22Rv1 (cell line): ENCODE results near the gene PRR15L.

Experiments
- H3K27ac ChIP-seq: fragments of 450-650 bp; 2 replicates; pipeline ENCODE4 v1.5.1; 2017
- ZFX ChIP-seq: fragments of 450-650 bp; IDR thresholded peaks from 2 replicates; pipeline ENCODE4 v1.6.1; 2017; ENCODE audit warnings: antibody characterized with exemption, borderline replicate concordance
- TF ChIP-seq, protein P1 (sequence below): fragments of 450-650 bp; IDR thresholded peaks from 2 replicates; pipeline ENCODE4 v1.5.1; 2017; ENCODE audit warnings: mild to moderate bottlenecking

The PRR15L gene

GRCh38 chr17:47955497-47956461, 1.9 kb downstream of the PRR15L start:
- peak overlapping the region; percentile 98 for H3K27ac ChIP-seq

GRCh38 chr17:47953909-47954308, 3.8 kb downstream of the PRR15L start:
- H3K27ac ChIP-seq = peak overlapping the region; percentile 98
- TF ChIP-seq, protein P1, sequence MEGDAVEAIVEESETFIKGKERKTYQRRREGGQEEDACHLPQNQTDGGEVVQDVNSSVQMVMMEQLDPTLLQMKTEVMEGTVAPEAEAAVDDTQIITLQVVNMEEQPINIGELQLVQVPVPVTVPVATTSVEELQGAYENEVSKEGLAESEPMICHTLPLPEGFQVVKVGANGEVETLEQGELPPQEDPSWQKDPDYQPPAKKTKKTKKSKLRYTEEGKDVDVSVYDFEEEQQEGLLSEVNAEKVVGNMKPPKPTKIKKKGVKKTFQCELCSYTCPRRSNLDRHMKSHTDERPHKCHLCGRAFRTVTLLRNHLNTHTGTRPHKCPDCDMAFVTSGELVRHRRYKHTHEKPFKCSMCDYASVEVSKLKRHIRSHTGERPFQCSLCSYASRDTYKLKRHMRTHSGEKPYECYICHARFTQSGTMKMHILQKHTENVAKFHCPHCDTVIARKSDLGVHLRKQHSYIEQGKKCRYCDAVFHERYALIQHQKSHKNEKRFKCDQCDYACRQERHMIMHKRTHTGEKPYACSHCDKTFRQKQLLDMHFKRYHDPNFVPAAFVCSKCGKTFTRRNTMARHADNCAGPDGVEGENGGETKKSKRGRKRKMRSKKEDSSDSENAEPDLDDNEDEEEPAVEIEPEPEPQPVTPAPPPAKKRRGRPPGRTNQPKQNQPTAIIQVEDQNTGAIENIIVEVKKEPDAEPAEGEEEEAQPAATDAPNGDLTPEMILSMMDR = no peak
- TF ChIP-seq ZFX = no peak

More at GRCh38 chr17:47955497-47956461, 1.9 kb downstream of the PRR15L start:
- TF ChIP-seq, protein P1 = no peak
- TF ChIP-seq ZFX = no peak

GRCh38 chr17:47952171-47953021, 5.3 kb downstream of the PRR15L start:
- H3K27ac ChIP-seq = peak overlapping the region; percentile 98; the same call in 1 of the 2 replicates

DNA sequence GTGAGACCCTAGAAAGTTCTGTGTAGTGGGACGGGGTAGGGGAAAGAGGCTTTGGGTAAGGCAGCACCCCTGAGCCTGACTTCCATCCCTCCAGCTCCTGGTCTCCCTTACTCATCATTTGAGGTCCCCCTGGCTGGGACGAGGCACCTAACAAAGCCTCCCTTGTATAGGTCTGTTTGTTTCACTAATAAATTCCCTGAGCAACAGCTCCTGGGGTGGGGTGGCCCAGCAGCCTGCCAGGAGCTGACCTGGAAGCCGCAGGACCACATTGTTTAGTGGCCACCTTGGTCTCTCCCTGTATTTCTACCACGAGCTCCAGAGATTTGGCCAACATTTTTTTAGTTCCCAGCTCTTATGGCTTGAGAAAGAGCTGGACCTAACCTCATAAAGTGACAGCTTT, 7.2 kb downstream of the PRR15L start:
- no peak for TF ChIP-seq ZFX
- TF ChIP-seq, protein P1 = no peak
- H3K27ac ChIP-seq = peak overlapping the region; percentile 98

More at GRCh38 chr17:47952171-47953021, 5.3 kb downstream of the PRR15L start:
- TF ChIP-seq ZFX = no peak
- TF ChIP-seq, protein P1 = no peak

DNA sequence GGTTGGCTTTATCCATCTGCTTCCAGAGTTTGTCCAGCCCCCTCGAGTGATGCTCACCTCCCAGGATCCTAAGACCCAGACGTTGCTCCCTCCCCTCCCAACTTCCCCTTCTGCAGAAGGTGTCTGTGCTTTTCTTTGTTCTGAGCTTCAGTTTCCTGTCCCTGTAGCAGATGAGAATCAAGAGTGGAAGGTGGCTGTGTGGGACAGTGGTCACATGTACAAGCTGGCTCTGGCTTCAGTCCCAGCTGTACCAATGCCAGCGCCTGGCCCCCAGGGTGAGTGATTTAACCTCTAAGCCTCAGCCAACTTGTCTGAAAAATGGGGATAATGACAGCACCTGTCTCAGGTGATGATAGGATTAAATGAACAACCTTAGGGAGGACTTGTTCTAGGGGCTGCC, 7.7 kb downstream of the PRR15L start:
- H3K27ac ChIP-seq = peak overlapping the region; percentile 98
- TF ChIP-seq ZFX = no peak
- TF ChIP-seq, protein P1 = no peak

DNA sequence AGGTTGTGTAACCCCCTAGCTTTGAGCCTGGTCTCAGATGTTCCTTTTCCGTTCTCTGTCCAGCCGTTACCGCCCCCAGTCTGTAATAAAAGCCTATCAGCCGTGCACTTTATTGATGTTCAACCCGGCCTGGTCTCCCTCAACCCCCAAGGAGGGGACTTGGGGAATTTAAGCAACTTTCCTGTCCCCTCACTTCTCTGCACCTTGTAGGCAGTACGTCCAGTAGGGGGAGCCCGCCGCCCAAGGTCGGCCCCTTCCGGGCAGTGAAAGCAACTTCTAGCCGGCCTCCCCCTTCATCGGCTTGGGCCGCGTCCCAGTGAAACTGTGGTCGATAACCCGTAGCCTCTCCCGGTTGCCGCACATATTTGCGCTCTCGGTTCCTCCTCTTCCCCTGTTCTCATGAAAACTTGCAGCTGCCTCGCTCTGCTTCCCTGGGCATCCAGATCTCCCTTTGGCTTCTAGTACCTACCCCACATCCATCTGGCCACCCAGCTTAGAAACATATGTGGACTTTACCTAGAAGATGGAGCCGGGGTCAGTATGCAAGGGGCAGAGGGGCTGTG, 8.4 kb downstream of the PRR15L start:
- TF ChIP-seq, protein P1 = peak; percentile 98
- TF ChIP-seq ZFX = no peak
- H3K27ac ChIP-seq = peak overlapping the region; percentile 98
